HAP-1 (cell line): ENCODE results near the gene PLXDC2.

Experiments used
- DNase-seq, 2 experiments: peaks; one replicate each; pipeline ENCODE4 v3.0.0-alpha.2; 2016 to 2020; ENCODE audit warnings: low spot score in 2 of 2
- H3K27me3 ChIP-seq: fragments of 250-450 bp; sonication (Bioruptor Pico); 2 replicates; pipeline ENCODE4 v1.5.1; 2020; ENCODE audit warnings: low read depth, mild to moderate bottlenecking, moderate library complexity
- H3K36me3 ChIP-seq: fragments of 250-450 bp; sonication (Bioruptor Pico); replicated peaks from 2 replicates; pipeline ENCODE4 v1.5.1; 2020; ENCODE audit warnings: mild to moderate bottlenecking
- H3K4me1 ChIP-seq: fragments of 250-450 bp; sonication (Bioruptor Pico); 2 replicates; pipeline ENCODE4 v1.5.1; 2020; ENCODE audit warnings: mild to moderate bottlenecking
- H3K4me3 ChIP-seq: fragments of 250-450 bp; sonication (Bioruptor Pico); 2 replicates; pipeline ENCODE4 v1.5.1; 2020; ENCODE audit warnings: mild to moderate bottlenecking, moderate library complexity
- H3K9me3 ChIP-seq: fragments of 250-450 bp; sonication (Bioruptor Pico); 2 replicates; pipeline ENCODE4 v1.5.1; 2020; ENCODE audit warnings: mild to moderate bottlenecking, moderate library complexity
- in situ Hi-C: fragments of 300-500 bp; cut with MboI; formaldehyde crosslinking; loops from 3 replicates; pipeline ENCODE4 v1.14.3; 2020; ENCODE audit warnings: low sequenced_read_pairs, inconsistent platforms, mixed read lengths

Gene PLXDC2

DNA sequence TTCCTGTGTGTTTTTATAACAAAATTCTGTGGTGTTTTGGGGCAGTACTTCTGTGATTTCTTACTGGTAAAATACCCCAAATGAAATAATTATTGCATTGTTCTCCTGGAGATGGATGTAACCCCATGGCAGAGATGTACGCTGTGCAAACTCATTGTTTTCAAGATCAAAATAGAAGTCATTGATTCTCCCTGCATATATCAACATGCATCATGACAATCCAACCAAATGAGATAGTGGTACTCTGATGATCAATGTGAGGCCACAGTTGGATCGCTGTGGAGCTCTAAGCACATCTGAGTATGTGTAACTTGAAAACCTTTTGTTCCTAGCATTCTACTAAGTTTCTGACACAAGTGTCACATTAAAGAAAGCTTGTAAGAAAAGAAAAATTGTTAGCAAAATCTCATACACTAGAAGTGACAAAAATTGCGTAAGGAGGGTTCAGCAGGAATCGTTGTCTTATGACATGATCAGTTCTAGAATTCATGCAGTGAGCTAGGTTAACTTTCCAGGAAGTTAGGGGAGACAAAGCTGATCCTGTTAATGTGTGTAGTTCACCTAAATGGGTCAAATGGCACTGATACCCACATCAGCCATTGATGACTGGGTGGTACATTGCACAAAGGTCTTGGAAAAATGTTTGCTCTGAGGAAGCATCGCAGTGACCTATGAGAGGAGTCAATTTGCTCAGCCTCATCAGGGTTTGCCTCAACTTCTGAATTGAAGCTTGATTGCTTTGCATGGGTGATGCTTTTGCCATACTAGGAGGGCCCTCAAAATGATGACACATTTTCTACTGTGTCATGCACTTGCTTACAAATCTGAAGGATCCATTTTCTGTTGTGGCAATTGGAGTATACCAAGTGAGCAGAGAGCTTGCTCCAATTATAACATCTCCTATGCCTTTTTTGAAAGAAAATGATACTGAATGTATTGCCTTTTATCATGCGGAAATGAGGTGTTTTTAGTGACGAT, 145.1 kb downstream of the PLXDC2 start:
- Histone ChIP-seq H3K36me3 (no peaks in the 10 kb centered on the region), H3K4me1 (no peaks in the 10 kb centered on the region), H3K4me3 (no peak overlapping the region), H3K9me3 (no peaks in the 10 kb centered on the region), H3K27me3 (no peaks in the 10 kb centered on the region)
- DNase-seq, result no peak
- in situ Hi-C loops, result no loop called here

GRCh38 chr10:19964625-19965024, 148.4 kb downstream of the PLXDC2 start:
- Histone ChIP-seq H3K9me3 (no peaks in the 10 kb centered on the region), H3K27me3 (no peaks in the 10 kb centered on the region), H3K4me3 (no peak overlapping the region), H3K4me1 (peaks cover 7% of the 10 kb centered on the region), H3K36me3 (no peaks in the 10 kb centered on the region)
- no peak for DNase-seq
- in situ Hi-C loops, result no loop called here

- DNase-seq, result no peak
- H3K27me3 ChIP-seq, result no peaks in the 10 kb centered on the region
- no peaks in the 10 kb centered on the region for H3K9me3 ChIP-seq
- no peaks in the 10 kb centered on the region for H3K36me3 ChIP-seq
- H3K4me3 ChIP-seq, result no peak overlapping the region
- in situ Hi-C loops, result no loop called here
- peaks cover 7% of the 10 kb centered on the region for H3K4me1 ChIP-seq
These were observed 150.5 kb downstream of the PLXDC2 start for GRCh38 chr10:19966751-19967150.

- H3K36me3 ChIP-seq, result no peaks in the 10 kb centered on the region
- in situ Hi-C loops, result no loop called here
- no peaks in the 10 kb centered on the region for H3K9me3 ChIP-seq
- DNase-seq, result peak in 1 of 2 experiments; percentile 69
- peaks cover 7% of the 10 kb centered on the region for H3K4me1 ChIP-seq
- no peak overlapping the region for H3K4me3 ChIP-seq
- no peaks in the 10 kb centered on the region for H3K27me3 ChIP-seq
These were observed 151.7 kb downstream of the PLXDC2 start for GRCh38 chr10:19967981-19968380.

GRCh38 chr10:19968745-19969144, 152.5 kb downstream of the PLXDC2 start:
- Histone ChIP-seq H3K27me3 (no peaks in the 10 kb centered on the region), H3K36me3 (no peaks in the 10 kb centered on the region), H3K9me3 (no peaks in the 10 kb centered on the region), H3K4me1 (peaks cover 7% of the 10 kb centered on the region), H3K4me3 (no peak overlapping the region)
- in situ Hi-C loops, result no loop called here
- no peak for DNase-seq

- Histone ChIP-seq H3K4me3 (no peak overlapping the region), H3K9me3 (no peaks in the 10 kb centered on the region), H3K27me3 (no peaks in the 10 kb centered on the region), H3K36me3 (no peaks in the 10 kb centered on the region), H3K4me1 (peaks cover 7% of the 10 kb centered on the region)
- no peak for DNase-seq
- in situ Hi-C loops, result no loop called here
These were observed 154.0 kb downstream of the PLXDC2 start for GRCh38 chr10:19970256-19970655.

DNA sequence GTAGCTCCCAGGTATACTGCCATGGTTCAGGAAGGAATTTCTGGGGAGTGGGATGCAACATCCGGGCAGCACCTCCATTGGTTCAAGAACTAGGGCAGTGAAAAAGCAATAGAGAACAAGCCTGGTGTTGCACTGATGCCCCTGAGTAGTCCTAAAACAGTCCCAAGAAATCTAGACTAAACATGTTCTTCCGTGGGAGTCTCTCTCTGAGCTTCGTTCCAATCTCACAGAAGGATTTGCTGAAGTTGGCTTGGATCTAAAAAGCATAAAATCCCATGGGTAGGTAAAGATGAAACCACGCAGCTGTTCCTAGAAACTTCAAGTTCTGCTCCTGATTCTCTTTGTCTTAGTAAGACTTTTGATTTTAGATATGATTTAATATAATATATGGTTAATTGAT, 154.5 kb downstream of the PLXDC2 start:
- in situ Hi-C loops, result no loop called here
- Histone ChIP-seq H3K4me3 (no peak overlapping the region), H3K27me3 (no peaks in the 10 kb centered on the region), H3K9me3 (no peaks in the 10 kb centered on the region), H3K4me1 (peaks cover 7% of the 10 kb centered on the region), H3K36me3 (no peaks in the 10 kb centered on the region)
- DNase-seq, result no peak

GRCh38 chr10:19971343-19972052, 155.3 kb downstream of the PLXDC2 start:
- H3K27me3 ChIP-seq, result no peaks in the 10 kb centered on the region
- H3K9me3 ChIP-seq, result no peaks in the 10 kb centered on the region
- H3K36me3 ChIP-seq, result no peaks in the 10 kb centered on the region
- peaks cover 7% of the 10 kb centered on the region for H3K4me1 ChIP-seq
- no peak overlapping the region for H3K4me3 ChIP-seq
- in situ Hi-C loops, result no loop called here
- DNase-seq, result no peak

- in situ Hi-C loops, result no loop called here
- Histone ChIP-seq H3K27me3 (no peaks in the 10 kb centered on the region), H3K4me1 (peaks cover 12% of the 10 kb centered on the region), H3K36me3 (no peaks in the 10 kb centered on the region), H3K9me3 (no peaks in the 10 kb centered on the region), H3K4me3 (no peak overlapping the region)
- DNase-seq, result no peak
These were observed 157.9 kb downstream of the PLXDC2 start for GRCh38 chr10:19974138-19974537.

- H3K36me3 ChIP-seq, result no peaks in the 10 kb centered on the region
- H3K4me1 ChIP-seq, result peaks cover 12% of the 10 kb centered on the region
- no peak overlapping the region for H3K4me3 ChIP-seq
- H3K27me3 ChIP-seq, result no peaks in the 10 kb centered on the region
- no peaks in the 10 kb centered on the region for H3K9me3 ChIP-seq
- DNase-seq, result no peak
- in situ Hi-C loops, result no loop called here
These were observed 158.3 kb downstream of the PLXDC2 start for GRCh38 chr10:19974554-19974953.

- peaks cover 12% of the 10 kb centered on the region for H3K4me1 ChIP-seq
- in situ Hi-C loops, result no loop called here
- H3K36me3 ChIP-seq, result no peaks in the 10 kb centered on the region
- no peaks in the 10 kb centered on the region for H3K27me3 ChIP-seq
- H3K4me3 ChIP-seq, result no peak overlapping the region
- peak; percentile 75 to 79 for DNase-seq
- no peaks in the 10 kb centered on the region for H3K9me3 ChIP-seq
These were observed 160.9 kb downstream of the PLXDC2 start for GRCh38 chr10:19977097-19977521.

DNA sequence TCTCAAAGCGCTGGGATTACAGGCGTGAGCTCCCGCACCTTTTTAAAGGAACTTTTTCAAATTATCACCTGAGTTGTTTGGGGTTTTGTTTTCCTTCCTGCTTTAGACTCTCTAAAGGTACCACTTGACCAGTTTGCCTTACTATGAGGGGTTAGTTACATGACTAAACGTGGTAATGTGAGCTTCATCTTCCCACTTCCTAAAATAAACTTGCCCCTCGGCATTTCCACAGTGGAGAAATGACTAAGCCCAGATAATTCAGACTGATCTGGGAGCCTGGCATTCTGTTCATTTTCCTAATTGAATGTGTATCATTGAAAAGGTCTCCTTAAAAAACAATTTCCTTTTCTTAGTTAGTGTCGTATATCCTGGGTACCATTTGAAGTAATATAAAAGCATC, 163.4 kb downstream of the PLXDC2 start:
- in situ Hi-C loops, result no loop called here
- H3K36me3 ChIP-seq, result no peaks in the 10 kb centered on the region

GRCh38 chr10:19983880-19984565, 167.8 kb downstream of the PLXDC2 start:
- in situ Hi-C loops, result no loop called here
- DNase-seq, result no peak
- H3K4me1 ChIP-seq, result peaks cover 35% of the 10 kb centered on the region
- no peaks in the 10 kb centered on the region for H3K9me3 ChIP-seq
- H3K4me3 ChIP-seq, result no peak overlapping the region
- H3K36me3 ChIP-seq, result no peaks in the 10 kb centered on the region
- H3K27me3 ChIP-seq, result no peaks in the 10 kb centered on the region

More for the DNA sequence above, 163.4 kb downstream of the PLXDC2 start:
- no peak for DNase-seq
- Histone ChIP-seq H3K27me3 (no peaks in the 10 kb centered on the region), H3K4me3 (no peak overlapping the region), H3K9me3 (no peaks in the 10 kb centered on the region), H3K4me1 (peaks cover 16% of the 10 kb centered on the region)

GRCh38 chr10:19985745-19986144, 169.5 kb downstream of the PLXDC2 start:
- Histone ChIP-seq H3K4me3 (no peak overlapping the region), H3K4me1 (peaks cover 35% of the 10 kb centered on the region), H3K27me3 (no peaks in the 10 kb centered on the region), H3K9me3 (no peaks in the 10 kb centered on the region), H3K36me3 (no peaks in the 10 kb centered on the region)
- no peak for DNase-seq
- in situ Hi-C loops, result no loop called here
